Muscle of leg (tissue), 11 donors: Measurements from ENCODE around the gene B9D2. TPM values are rescaled to one million over a fixed set of nuclear protein-coding genes. Genes with fewer than 3 reads are reported as not detected.

ENCODE experiments used
- DNase-seq: peaks from one replicate; pipeline ENCODE4 v3.0.0; 2013
- H3K27ac ChIP-seq: one replicate; pipeline ENCODE4 v1.5.1; 2013; ENCODE audit warnings: mild to moderate bottlenecking, low read length, control low read depth
- H3K27me3 ChIP-seq: one replicate; pipeline ENCODE4 v1.6.1; 2013; ENCODE audit warnings: low read length; ENCODE audit not compliant: control insufficient read depth, insufficient read depth
- H3K36me3 ChIP-seq: one replicate; pipeline ENCODE4 v1.6.1; 2013; ENCODE audit warnings: low read length; ENCODE audit not compliant: control insufficient read depth, insufficient read depth
- H3K4me1 ChIP-seq: one replicate; pipeline ENCODE4 v1.6.1; 2013; ENCODE audit warnings: low read length; ENCODE audit not compliant: control insufficient read depth, insufficient read depth
- H3K4me3 ChIP-seq: one replicate; pipeline ENCODE4 v1.5.1; 2013; ENCODE audit warnings: low read length, control low read depth
- H3K9me3 ChIP-seq: replicated peaks from 2 replicates; pipeline ENCODE4 v1.6.1; 2013; ENCODE audit warnings: low read depth, low read length; ENCODE audit not compliant: control insufficient read depth
- WGBS: methylation state at CpG from one replicate; pipeline ENCODE4 v1.1.5; 2013; ENCODE audit warnings: missing lambda C conversion rate; ENCODE audit not compliant: insufficient coverage; 5-methylcytosine and 5-hydroxymethylcytosine counted together
- polyA plus RNA-seq, 8 donors: library from polyadenylated mRNA; unstranded; fragments of 120-200 nt; gene quantifications; one replicate each; pipeline versions ENCODE4 v1.2.1 to v1.2.3, GENCODE V29; 2013; ENCODE audit warnings: inconsistent platforms in 1 of 8, low replicate concordance in 1 of 8; ENCODE audit not compliant: insufficient read length in 8 of 8, insufficient read depth in 1 of 8
- total RNA-seq: library from RNA; stranded (reverse); fragments of 120-200 nt; gene quantifications from one replicate; pipeline ENCODE4 v1.2.4, GENCODE V29; 2013

The B9D2 gene
- total and polyA plus RNA-seq, 9 donors: 1.7 to 4.6 (median 2.4) TPM

DNA sequence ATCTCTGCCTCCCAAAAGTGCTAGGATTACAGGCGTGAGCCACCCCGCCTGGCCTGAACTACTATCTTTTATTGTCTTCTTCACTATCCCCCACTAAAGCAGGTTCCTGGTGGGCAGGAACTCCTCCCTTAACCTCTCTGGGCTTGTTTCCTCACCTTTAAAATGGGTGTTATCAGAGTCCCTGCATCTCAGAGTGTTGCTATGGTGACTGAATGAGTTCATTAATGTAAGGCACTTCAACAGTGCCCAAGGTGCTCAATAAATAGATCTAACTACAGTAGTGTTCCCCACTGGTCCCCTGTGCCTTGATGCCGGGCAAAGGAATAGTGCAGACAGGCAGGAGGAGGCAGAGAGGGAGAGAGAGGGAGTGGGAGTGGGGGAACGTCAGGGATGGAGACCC is 33.5 kb downstream of the B9D2 start:
- Histone ChIP-seq H3K4me3 (no peak overlapping the region), H3K27me3 (peaks cover 8% of the 10 kb centered on the region), H3K27ac (no peak overlapping the region), H3K4me1 (peaks cover 45% of the 10 kb centered on the region), H3K9me3 (no peaks in the 10 kb centered on the region), H3K36me3 (peaks cover 2% of the 10 kb centered on the region)
- no peak for DNase-seq
- WGBS: 100% methylated on average over 2 of the region's 4 CpGs

DNA sequence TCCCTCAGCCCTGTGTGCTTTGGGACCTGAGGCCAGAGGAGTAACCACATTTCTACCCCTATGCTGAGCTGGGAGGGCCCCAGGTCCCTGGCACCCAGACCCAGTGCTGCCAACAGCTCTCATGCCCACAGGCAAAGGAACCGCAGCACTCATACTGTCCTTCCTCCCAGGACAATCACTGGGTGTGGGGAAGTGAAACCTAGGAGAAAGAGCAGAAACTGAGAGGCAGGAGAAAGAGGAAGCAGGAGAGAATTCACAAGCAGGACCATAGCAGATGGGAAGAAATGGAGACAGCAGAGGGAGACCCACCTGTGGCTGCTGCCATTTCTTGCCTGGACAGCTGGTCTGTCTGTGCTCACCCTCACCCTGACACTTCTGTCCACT is 35.1 kb downstream of the B9D2 start:
- Histone ChIP-seq H3K4me1 (peaks cover 61% of the 10 kb centered on the region), H3K36me3 (peaks cover 9% of the 10 kb centered on the region), H3K27ac (peak overlapping the region; percentile 37), H3K9me3 (no peaks in the 10 kb centered on the region), H3K4me3 (no peak overlapping the region), H3K27me3 (peaks cover 8% of the 10 kb centered on the region)
- DNase-seq: peak; percentile 74
- WGBS: no CpG with 5 or more reads among the region's 1 CpG

DNA sequence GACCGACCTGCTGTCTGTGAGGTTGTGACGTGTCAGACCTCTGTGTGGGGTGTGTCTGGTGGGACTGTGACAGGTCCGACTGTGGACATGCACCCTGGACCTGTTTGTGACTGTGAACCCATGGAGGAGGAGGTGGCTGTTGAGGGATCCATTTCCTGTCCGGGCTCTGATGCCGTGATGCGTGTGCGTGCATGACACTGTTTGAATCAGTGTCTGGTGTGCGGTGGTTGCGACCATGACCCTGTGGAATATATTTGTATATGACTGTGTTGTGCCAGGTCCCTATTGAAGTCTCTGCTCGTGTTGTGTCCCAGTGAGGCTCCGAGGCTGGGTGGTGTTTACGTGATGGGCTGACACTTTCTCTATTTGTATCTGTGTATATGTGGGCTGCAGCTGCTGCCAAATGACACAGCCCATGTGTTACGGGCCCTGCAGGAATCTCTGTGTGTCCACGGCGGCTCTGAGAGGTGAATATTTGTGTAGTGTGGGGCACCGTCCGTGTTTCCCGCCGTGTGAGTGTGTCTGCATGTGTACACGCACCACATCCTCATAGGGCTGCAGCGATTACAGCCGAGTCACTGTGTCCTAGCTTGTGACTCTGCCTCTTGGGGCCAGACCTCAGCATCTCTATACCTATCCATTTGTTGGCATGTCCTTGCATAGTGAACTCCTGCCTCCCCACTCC is 35.6 kb downstream of the B9D2 start:
- Histone ChIP-seq H3K4me1 (peaks cover 67% of the 10 kb centered on the region), H3K27ac (peak overlapping the region; percentile 80), H3K27me3 (peaks cover 8% of the 10 kb centered on the region), H3K4me3 (no peak overlapping the region), H3K36me3 (peaks cover 13% of the 10 kb centered on the region), H3K9me3 (no peaks in the 10 kb centered on the region)
- 58% methylated on average over 13 of the region's 22 CpGs for WGBS
- DNase-seq: peak; percentile 42

DNA sequence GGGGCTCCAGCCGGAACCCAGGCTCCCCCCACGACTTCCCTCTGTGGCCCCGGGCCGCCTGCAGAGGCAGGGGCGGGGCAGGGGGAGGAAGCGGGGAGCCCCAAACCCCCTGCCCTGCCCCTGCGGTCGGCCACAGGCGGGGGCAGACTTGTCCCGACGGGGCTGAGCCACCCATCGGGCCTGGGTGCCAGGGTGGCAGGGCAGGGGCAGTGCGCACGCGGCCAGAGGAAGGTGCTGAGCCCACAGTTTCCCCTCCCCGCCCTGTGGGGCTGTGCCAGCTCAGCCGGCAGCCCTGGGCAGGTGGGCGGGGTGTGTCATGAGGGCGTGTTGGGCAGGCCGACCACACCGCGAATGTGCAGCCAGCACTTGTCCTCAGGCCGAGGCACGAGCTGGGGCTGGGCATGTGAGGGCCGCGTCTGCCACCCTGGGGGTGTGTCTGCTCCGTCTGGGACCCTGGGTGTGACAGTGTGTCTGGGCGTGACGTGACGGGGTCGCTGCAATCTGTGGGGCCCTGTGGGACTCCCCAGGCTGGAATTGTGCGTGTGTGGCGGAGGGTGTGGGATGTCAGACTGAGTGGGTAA is 36.3 kb downstream of the B9D2 start:
- H3K4me1 ChIP-seq: peaks cover 73% of the 10 kb centered on the region
- peak; percentile 75 for DNase-seq
- H3K9me3 ChIP-seq: no peaks in the 10 kb centered on the region
- H3K4me3 ChIP-seq: peak overlapping the region; percentile 22
- WGBS: 24% methylated on average over 24 of the region's 33 CpGs
- H3K36me3 ChIP-seq: peaks cover 19% of the 10 kb centered on the region
- peaks cover 8% of the 10 kb centered on the region for H3K27me3 ChIP-seq
- H3K27ac ChIP-seq: peak overlapping the region; percentile 80

DNA sequence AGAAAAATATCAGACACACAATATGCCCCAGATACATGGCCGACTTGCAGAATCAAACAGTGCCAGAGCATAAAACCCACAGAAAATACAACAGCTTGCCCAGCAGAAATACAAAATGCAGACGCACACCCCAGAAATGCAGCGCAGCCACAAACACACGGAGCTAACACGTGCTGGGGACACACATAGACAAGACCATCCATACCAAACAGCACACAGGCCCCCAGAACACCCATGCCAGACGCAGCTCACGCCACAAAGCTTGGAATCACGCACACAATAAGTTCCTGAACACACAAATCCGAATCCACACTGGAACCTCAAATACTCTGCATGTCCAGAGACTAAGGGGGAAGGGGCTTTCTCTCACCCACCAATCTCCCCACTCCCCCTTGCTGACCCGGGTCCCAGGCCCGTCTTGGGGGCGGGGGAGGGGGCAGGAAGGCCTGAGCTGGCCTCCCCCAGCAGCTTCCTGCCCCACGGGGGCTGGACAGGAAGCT is 36.8 kb downstream of the B9D2 start:
- peaks cover 73% of the 10 kb centered on the region for H3K4me1 ChIP-seq
- no peaks in the 10 kb centered on the region for H3K9me3 ChIP-seq
- WGBS: 33% methylated on average over 3 of the region's 13 CpGs
- peaks cover 25% of the 10 kb centered on the region for H3K36me3 ChIP-seq
- peak overlapping the region; percentile 80 for H3K27ac ChIP-seq
- H3K4me3 ChIP-seq: peak overlapping the region; percentile 22
- peak; percentile 48 for DNase-seq
- H3K27me3 ChIP-seq: peaks cover 8% of the 10 kb centered on the region

DNA sequence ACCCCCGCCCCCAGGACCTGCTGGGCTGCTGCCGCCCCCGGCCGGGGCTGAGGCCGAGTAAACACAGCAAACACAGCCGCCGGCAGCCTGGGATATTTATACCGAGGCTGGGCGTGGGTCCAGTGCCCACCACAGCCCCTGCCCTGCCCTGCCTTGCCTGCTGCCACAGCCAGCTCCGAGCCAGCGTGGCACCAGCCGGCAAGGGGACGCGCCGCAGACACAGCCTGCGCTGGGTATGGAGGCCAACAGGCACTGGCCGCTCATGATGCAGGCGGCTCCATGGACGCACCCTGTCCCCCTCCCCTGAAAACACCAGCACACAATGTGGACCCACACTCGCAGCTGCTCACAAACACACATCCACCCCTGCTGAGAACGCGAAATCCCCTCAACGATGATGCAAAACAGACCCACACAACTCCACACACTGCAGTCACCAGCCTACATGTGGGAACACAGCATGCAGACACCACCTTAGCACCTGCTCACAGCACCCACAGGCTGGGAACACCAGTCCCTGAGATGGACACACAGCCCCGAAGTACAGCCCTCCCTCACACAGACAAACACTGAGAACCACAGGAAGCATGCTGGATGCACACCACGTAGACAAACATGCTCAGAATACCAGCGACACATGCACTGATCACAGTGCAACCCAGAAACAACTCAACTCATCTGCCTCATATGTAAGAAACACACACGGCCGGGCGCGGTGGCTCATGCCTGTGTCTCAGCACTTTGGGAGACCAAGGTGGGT is 37.8 kb downstream of the B9D2 start:
- H3K4me3 ChIP-seq: peak overlapping the region; percentile 24
- peaks cover 32% of the 10 kb centered on the region for H3K36me3 ChIP-seq
- peaks cover 8% of the 10 kb centered on the region for H3K27me3 ChIP-seq
- DNase-seq: peak; percentile 57
- 10% methylated on average over 24 of the region's 30 CpGs for WGBS
- no peaks in the 10 kb centered on the region for H3K9me3 ChIP-seq
- peaks cover 76% of the 10 kb centered on the region for H3K4me1 ChIP-seq
- peak overlapping the region; percentile 74 for H3K27ac ChIP-seq

DNA sequence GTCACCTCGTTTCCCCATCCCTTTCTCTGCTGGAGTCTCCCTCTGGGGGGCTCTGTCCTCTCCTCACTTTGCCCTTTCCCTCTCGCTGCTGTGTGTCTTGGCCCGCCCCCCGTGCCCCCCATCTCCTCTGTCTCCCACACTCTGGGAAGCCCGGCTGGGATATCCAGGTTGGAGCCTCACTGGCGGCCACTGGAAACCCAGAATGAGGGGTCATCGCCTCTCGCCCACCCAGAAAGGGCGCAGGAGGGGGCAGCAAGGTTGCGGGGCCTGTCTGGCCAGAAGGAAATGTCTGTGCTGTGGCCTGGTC is 38.4 kb downstream of the B9D2 start:
- H3K9me3 ChIP-seq: no peaks in the 10 kb centered on the region
- H3K4me1 ChIP-seq: peaks cover 74% of the 10 kb centered on the region
- H3K4me3 ChIP-seq: peak overlapping the region; percentile 24
- peaks cover 8% of the 10 kb centered on the region for H3K27me3 ChIP-seq
- DNase-seq: no peak
- H3K36me3 ChIP-seq: peaks cover 37% of the 10 kb centered on the region
- 8% methylated on average over 10 of the region's 10 CpGs for WGBS
- peak overlapping the region; percentile 74 for H3K27ac ChIP-seq

DNA sequence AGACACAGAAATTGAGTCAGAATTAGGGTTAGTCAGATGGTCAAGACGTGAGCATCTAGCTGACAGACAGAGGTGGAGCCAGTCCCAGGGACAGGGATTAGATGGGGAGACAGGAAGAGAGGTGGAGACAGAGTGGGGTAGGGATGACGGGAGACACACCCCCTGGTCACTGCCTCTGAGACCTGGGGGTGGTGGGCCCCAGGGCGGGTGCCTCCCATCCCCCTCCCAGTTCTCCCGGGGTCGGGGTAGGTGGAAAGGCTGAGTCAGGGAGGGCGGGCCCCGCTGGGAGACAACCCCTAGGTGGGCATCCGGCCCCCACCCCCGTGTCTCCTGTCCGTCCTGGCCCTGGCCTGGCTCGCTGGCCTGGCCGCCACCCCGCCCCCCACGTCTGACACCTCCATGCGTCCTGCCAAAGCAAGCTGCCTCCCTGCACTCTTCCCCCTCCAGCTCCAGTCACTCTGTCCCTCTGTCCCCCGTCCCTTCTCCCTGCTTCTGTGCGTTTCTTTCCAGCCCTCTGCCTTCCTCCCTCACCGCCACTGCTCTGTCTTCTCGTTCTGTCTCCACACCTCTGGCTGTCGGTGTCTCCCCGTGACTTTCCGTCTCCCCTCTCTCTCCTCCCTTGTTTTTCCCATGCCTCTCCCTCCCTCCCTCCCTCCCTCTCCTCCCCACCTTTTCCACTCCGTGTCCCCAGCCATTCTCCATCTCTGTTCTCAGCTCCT is 38.9 kb downstream of the B9D2 start:
- Histone ChIP-seq H3K36me3 (peaks cover 40% of the 10 kb centered on the region), H3K4me1 (peaks cover 74% of the 10 kb centered on the region), H3K27ac (peak overlapping the region; percentile 74), H3K4me3 (peak overlapping the region; percentile 24), H3K9me3 (no peaks in the 10 kb centered on the region), H3K27me3 (peaks cover 8% of the 10 kb centered on the region)
- WGBS: 3% methylated on average over 17 of the region's 23 CpGs
- peak; percentile 62 for DNase-seq

DNA sequence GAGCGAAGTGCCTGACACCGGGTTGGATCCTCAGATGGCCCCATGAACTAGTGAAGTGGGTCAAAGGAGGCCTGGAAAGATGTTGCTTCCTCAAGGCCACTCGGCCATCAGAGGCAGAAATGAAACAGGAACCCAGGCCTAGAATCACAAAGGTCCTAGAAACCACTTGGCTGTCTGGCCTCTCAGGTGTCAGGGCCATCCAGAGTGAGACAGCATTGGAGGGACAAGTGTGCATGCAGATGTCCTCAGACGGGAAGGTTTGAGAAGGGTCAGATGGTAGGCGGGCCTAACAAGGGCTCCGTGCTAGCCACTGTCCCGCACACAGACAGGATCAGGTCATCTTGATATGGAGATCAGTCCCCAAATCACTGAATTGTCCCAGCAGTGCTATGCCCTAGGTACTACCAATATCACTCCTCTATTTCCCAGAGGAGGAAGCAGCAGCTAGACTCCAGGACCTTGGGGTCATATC is 39.7 kb downstream of the B9D2 start:
- DNase-seq: no peak
- Histone ChIP-seq H3K9me3 (no peaks in the 10 kb centered on the region), H3K36me3 (peaks cover 48% of the 10 kb centered on the region), H3K27me3 (peaks cover 8% of the 10 kb centered on the region), H3K27ac (peak overlapping the region; percentile 59), H3K4me3 (no peak overlapping the region), H3K4me1 (peaks cover 73% of the 10 kb centered on the region)
- 48% methylated on average over 4 of the region's 7 CpGs for WGBS
